GM21381 (cell line): ENCODE results near the gene TRIM16.
"Not testable (repeated sequence)": the region's sequence is repeated elsewhere in the genome, so short reads cannot be mapped to it uniquely, and the experiment has no call there.

ENCODE experiments used
- ATAC-seq: cut with Tn5 transposase; IDR thresholded peaks from one replicate; pipeline ENCODE4 v1.9.1; 2021; ENCODE audit warnings: mild to moderate bottlenecking, moderate library complexity; ENCODE audit not compliant: unreplicated experiment

TRIM16 gene

DNA sequence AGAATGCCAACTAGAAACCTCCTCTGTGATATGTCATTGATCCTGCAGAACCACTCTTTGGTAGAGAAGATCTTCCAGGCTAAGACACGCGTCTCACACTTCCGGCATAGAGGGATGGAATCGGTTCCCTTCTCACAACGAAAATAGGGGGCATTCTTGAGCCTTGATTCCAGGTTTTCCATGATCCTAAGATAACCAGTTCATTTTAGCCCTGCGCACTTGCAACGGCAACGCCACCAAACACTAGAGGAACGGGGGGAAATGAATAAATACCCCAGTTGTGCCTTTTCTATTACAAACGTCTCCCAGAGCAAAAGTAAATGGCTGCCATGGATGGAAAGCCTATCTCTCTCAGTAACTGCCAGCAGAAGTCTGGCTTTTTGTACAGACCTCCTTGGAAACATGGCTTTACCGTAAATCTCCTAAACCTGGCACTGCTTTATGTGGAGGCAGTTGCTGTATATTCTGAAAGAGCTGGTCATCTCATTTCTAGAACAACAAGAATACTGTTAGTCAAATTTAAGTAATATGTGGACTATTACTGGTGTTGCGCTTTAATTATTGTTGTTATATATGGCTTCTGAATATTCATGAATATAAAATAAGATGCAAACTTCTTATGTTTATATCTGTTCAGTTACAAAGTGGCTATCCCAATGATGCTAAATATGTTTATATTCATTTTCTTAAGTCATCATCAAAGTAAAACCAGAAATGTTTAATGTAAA lies 64.6 kb downstream of the TRIM16 start, which contains the start of gene FBXW10B:
Gene FBXW10B (minus strand): TSS at position 374 of the 728 bp plus-strand sequence. CDS start 192 bp downstream, at position 182.
- not testable (repeated sequence) for ATAC-seq

- ATAC-seq, result not testable (repeated sequence)
Observed at GRCh38 chr17:15616828-15617227, 67.3 kb downstream of the TRIM16 start.

DNA sequence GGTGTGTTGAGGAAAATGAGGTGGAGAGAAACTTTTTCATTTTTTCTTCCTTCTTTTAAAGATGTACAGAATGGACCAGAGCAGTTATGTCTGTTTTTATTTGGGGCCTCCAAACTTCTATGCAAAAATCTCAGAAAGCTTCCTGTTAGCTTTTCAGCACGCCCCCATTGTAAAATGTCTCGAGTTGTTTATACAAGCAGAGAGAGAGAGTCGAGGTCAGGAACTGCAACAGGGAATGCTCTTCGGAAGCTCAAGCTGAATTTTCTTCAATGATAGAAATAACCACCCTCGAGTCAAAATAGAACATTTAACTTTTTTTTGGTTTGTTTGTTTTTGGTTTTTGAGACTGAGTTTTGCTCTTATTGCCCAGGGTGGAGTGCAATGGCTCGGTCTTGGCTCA lies 68.3 kb downstream of the TRIM16 start:
- not testable (repeated sequence) for ATAC-seq

GRCh38 chr17:15613111-15613510 lies 71.0 kb downstream of the TRIM16 start:
- ATAC-seq, result not testable (repeated sequence)

GRCh38 chr17:15592960-15593359 lies 91.2 kb downstream of the TRIM16 start:
- not testable (repeated sequence) for ATAC-seq

GRCh38 chr17:15591986-15592385 lies 92.1 kb downstream of the TRIM16 start:
- not testable (repeated sequence) for ATAC-seq

DNA sequence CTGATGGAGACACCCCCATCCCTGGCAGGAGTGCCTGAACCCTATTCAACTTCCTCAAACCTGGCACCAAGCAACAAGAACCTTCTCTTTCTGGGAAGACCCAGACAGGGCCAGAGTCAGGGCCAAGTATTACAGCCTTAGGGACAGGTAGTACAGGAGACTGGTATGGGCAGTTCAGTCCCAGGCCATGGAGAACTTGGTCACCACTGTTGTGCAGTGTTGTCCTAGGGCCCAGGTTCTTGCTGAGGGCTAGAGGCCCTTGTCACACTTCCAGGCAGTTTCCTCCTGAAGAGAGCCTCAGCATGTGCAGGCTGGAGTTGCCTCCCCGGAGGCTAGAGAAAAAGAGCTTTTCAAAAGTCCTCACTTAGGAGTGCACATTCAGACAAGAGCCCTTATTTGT lies 93.3 kb downstream of the TRIM16 start:
- ATAC-seq, result not testable (repeated sequence)

- ATAC-seq, result peak; percentile 69
Observed at GRCh38 chr17:15589544-15590536, 94.3 kb downstream of the TRIM16 start.

- not testable (repeated sequence) for ATAC-seq
Observed at GRCh38 chr17:15588017-15588416, 96.1 kb downstream of the TRIM16 start.

DNA sequence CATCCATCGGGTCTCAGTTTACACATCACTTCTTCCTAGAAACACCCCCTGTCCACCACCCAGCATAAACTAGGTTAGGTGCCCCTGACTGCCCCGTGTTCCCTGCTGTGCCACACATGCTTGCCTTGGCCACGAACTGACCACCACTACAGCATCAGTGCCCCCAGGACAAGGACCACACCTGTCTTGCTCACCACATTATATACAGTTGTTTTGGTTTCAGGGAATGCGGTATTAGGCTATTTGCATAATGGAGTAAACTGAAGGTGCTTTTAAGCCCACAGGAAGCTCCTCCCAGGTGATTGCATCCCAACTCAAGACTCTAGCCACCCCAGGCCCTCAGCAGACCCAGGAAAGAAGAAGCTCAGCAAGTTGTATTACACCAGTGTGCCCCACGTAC lies 100.8 kb downstream of the TRIM16 start:
- not testable (repeated sequence) for ATAC-seq

GRCh38 chr17:15581462-15581861 lies 102.6 kb downstream of the TRIM16 start:
- not testable (repeated sequence) for ATAC-seq
